LoVo (cell line): Measurements from ENCODE around the gene COPZ1.

ENCODE experiments used
- DNase-seq: peaks from one replicate; pipeline ENCODE4 v3.0.0-alpha.2; 2016; ENCODE audit warnings: low spot score

COPZ1 gene

DNA sequence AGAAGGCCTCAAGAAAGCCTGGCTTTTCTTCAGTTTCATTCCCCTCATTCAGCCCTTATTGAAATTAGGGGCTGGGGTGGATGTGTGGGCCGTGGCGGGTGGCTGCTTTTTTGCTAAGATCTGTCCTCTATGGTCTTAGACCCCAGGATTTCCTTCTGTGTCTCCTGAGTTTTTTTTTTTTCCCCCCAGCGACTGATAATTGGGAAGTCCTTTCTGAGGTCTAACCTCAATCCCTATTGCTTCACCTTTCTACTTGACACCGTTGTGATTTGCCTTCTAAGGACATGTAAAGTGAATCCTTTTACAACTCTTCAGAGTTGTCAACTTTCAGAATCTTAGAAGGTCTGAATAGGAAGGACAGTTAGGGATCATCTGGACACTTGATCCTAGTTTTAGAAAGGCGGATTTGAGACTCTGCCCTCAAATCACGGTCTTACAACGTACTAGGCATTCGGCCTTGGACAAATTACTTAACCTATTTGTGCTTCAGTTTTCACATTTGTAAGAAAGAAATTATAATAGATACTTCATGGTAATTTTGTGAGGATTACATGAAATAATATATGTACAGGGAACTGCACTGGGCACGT, 34.9 kb downstream of the COPZ1 start:
- DNase-seq, result no peak

DNA sequence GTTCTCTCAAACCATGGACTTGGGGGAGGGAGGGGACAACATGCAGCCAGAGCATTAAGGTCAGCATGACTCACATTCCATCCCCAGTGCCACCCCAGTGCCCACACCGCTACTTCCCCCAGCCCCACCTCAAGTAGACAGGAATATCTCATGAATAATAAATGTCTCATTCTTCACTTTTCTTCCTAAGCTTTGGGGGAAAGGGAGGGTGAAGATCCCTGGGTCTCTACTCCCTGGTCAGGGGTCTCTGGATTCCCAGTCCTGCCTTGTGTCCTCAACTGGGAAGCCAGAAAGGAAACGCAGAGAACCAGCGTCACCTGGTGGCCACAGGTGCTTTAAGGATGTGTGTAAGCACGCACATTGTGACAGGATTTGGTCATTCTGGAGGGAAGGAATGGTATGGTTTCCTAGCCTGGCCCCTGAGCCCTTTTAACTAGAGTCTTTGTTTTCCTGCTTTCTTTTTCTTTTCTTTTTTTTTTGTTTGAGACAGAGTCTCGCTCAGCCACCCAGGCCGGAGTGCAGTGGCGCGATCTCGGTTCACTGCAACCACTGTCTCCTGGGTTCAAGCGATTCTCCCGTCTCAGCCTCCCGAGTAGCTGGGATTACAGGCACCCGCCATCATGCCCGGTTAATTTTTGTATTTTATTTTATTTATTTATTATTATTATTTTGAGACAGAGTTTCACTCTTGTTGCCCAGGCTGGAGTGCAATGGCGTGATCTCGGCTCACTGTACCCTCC, 36.0 kb downstream of the COPZ1 start:
- peak; percentile 67 for DNase-seq

DNA sequence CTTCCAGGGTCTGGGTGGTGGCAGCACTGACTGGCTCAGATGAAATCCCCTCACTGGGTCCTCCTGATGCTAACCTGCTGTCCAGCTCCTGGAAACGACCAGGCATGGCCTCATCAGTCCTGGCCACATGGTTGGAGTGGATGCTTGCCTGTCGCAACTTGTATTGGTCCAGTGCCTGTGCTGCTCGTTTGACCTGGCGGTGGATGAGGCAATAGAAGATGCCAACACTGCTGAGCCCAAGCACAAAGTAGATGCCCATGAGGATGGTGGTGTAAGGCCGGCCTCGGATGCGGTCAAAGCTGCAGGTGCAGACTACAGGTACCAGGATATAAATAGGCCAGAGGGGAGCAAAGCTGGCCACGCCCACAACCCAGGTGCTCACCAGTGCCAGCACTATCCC, 38.1 kb downstream of the COPZ1 start:
- no peak for DNase-seq

DNA sequence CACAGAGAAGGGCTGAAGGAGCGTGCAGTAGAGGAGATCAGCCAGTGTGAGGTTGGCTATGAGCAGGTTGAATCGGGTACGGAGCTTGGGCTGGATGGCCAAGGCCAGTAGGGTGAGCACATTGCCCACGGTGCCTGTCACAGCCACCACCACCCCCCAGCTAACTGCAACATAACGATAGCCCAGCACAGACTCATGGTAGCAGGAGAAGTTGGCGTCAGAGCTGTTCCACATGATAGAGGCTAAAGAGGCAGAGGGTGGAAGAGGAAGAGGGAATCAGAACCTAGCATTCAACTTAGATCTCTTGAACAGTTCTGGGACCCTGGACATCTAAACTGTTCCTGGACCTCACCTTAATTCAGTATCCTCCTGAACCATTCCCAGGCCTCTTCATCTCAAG, 38.7 kb downstream of the COPZ1 start:
- no peak for DNase-seq

DNA sequence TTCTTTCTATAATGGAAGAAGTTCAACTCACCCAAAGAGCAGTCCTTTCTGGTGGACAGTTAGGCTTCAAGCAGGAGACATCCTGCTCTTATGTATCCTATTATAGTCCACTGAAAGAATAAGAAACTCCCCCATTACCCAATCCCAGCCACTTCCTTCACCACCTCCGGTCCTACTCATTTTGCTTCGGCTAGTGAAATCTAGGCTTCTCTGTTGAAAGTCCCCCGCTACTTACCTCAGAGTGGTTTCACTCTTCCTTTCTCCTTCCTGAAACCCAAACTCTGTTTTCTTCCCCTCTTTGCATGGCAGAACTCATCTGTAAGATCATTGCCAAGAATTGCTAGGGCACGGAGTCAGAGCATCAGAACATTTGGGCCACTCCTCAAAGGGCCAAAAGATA, 39.5 kb downstream of the COPZ1 start, which contains the start of gene GPR84:
GPR84 (minus strand) TSS at position 74 of the 400 bp plus-strand sequence. CDS start 635 bp downstream, outside the sequence.
- DNase-seq, result no peak

- no peak for DNase-seq
These were observed 43.2 kb downstream of the COPZ1 start for GRCh38 chr12:54368025-54368708.

- peak; percentile 91 for DNase-seq
These were observed 44.0 kb downstream of the COPZ1 start for GRCh38 chr12:54368709-54369596.

DNA sequence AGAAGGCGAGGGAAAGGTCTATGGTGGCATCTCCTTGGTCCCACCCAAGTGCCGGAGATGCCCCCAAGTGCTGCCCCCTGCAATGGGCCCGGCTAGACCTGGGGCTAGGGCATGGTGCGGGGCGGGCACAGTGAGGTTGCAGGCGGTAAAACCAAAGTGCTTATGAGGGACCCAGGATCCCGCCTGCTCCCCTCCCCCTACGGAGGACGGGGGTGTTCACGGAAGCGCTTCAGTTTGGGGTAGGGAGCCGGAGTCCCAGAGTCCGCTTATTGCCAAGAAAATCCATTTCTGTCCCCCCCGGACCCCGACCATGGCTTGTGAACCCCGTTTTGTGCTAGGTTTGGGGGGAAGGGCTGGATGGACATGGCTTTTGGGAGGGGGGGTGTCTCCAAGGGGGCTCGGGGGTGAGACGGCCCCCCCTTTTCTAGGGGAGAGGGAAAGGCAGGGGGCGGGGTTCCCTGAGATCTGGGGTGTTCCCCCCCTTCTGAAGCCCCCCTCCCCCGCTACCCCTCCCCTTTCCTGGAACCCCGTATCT, 44.7 kb downstream of the COPZ1 start:
- no peak for DNase-seq

DNA sequence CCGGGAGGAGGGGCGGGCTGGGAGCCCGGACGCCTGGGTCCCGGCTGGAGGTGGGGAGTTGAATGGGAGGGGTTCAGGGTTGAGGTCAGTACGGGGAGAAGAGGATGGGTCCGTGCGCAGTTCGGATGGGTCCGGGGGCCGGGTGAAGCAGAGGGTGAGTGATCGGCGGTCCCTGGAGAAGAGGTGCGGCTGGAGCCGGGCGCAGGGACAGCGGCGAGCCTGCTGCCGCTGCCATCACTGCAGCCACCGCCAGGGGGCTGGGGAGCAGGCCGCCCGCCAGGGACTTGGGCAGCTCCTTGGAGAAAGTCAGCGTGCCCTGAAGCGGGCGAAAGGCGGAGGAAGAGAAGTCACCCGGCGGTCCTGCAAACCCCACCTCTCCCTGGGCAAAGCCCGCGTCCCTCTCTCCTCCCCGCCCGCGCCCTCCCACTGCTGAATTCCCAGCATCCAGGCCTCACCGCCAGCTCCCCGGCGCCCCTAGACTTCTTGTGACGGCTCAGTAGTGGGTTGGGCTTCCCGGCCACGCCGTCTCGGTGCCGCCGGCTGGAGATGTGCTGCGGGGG, 45.3 kb downstream of the COPZ1 start:
- DNase-seq, result peak; percentile 91

- DNase-seq, result no peak
These were observed 46.6 kb downstream of the COPZ1 start for GRCh38 chr12:54371328-54372112.

GRCh38 chr12:54372113-54372806, 47.3 kb downstream of the COPZ1 start:
- no peak for DNase-seq

- DNase-seq, result peak; percentile 75
These were observed 49.0 kb downstream of the COPZ1 start for GRCh38 chr12:54373649-54374561.

- DNase-seq, result no peak
These were observed 49.8 kb downstream of the COPZ1 start for GRCh38 chr12:54374562-54375258.

DNA sequence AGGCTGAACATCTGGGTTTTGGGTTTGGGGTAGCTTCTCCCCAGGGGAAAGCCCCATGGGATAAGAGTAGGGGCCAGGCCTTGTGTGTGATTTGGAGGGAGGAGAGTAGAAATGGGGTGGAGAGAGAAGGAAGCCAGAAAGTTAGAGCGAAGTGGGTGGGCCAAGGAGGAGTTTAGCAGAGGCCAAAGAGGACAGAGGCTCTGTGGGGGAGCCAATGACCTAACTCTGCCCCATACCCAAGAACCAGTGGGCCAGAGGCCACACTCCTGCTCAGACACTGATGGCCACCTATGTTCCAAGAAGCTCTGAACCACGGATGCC, 50.3 kb downstream of the COPZ1 start:
- DNase-seq, result no peak

- no peak for DNase-seq
These were observed 51.7 kb downstream of the COPZ1 start for GRCh38 chr12:54376596-54376995.

- DNase-seq, result no peak
These were observed 52.1 kb downstream of the COPZ1 start for GRCh38 chr12:54377007-54377406.

- no peak for DNase-seq
These were observed 53.0 kb downstream of the COPZ1 start for GRCh38 chr12:54377797-54378515.
